ENCODE results near the gene HOXB5. TPM values are rescaled to one million over a fixed set of nuclear protein-coding genes. Genes with fewer than 3 reads are reported as not detected.

HOXB5 gene
- total RNA-seq, 1 donor from 2014 or later: 0.59 TPM

DNA sequence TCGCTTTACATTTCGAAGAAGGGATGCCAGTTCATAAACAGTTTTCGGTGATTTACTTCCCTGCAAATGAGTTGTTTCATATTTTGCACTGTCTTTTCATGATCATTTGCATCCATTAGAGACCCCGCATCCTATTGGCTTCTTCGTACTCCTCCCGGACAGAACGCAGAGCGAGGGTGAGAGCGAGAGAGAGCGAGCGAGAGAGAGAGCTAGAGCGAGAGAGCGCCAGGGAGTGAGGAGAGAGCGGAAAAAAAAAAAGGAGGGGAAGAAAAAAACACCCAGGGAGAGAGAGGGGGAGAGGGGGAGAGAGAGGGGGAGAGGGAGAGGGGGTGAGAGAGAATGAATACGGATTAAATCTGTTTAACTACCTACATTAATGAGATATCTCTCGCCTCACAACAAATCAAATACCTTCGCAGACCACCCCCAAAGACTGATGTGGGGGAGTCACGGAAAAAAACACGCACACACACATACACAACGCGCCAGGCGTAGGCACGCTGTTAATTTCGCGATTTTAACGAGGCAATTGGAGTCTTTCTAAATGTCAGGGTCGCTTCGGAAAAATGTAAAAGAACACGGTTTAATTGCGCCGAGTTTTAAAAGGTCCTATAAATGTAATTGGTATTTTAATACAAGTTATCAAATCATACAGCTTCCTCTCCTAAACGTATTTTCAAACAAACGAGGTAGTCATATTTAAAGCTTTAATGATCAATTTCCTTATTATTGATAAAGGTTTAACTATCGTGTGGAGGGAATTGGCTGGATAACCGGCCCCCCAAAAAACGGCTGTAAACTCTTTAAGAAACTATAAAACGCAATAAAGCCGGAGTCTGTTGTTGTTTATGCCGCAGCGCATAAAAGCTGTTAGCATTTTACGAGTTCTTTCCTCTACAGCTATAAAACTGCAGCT lies 21.7 kb upstream of the HOXB5 start, which contains the start of gene HOXB8:
HOXB8 (minus strand) TSS at position 246 of the 916 bp plus-strand sequence. CDS start 588 bp downstream, outside the sequence.
- DNase-seq (ENCODE audit: low spot score): no peak
- Mint-ChIP-seq H3K27ac (ENCODE audit: unreplicated experiment) (no peak within 1 kb of the TSS), H3K4me1 (ENCODE audit: unreplicated experiment) (peaks cover 34% of the 10 kb centered on the region), H3K9me3 (ENCODE audit: unreplicated experiment) (no peaks in the 10 kb centered on the region), H3K27me3 (ENCODE audit: unreplicated experiment) (peaks cover 34% of the 10 kb centered on the region), H3K4me3 (ENCODE audit: unreplicated experiment) (no peak within 1 kb of the TSS), H3K36me3 (ENCODE audit: low read depth, unreplicated experiment) (no peaks in the 10 kb centered on the region)
- TF ChIP-seq, protein P1, sequence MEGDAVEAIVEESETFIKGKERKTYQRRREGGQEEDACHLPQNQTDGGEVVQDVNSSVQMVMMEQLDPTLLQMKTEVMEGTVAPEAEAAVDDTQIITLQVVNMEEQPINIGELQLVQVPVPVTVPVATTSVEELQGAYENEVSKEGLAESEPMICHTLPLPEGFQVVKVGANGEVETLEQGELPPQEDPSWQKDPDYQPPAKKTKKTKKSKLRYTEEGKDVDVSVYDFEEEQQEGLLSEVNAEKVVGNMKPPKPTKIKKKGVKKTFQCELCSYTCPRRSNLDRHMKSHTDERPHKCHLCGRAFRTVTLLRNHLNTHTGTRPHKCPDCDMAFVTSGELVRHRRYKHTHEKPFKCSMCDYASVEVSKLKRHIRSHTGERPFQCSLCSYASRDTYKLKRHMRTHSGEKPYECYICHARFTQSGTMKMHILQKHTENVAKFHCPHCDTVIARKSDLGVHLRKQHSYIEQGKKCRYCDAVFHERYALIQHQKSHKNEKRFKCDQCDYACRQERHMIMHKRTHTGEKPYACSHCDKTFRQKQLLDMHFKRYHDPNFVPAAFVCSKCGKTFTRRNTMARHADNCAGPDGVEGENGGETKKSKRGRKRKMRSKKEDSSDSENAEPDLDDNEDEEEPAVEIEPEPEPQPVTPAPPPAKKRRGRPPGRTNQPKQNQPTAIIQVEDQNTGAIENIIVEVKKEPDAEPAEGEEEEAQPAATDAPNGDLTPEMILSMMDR (IDR thresholded peaks at IDR 0.05; ENCODE audit: unreplicated experiment): no peak

DNA sequence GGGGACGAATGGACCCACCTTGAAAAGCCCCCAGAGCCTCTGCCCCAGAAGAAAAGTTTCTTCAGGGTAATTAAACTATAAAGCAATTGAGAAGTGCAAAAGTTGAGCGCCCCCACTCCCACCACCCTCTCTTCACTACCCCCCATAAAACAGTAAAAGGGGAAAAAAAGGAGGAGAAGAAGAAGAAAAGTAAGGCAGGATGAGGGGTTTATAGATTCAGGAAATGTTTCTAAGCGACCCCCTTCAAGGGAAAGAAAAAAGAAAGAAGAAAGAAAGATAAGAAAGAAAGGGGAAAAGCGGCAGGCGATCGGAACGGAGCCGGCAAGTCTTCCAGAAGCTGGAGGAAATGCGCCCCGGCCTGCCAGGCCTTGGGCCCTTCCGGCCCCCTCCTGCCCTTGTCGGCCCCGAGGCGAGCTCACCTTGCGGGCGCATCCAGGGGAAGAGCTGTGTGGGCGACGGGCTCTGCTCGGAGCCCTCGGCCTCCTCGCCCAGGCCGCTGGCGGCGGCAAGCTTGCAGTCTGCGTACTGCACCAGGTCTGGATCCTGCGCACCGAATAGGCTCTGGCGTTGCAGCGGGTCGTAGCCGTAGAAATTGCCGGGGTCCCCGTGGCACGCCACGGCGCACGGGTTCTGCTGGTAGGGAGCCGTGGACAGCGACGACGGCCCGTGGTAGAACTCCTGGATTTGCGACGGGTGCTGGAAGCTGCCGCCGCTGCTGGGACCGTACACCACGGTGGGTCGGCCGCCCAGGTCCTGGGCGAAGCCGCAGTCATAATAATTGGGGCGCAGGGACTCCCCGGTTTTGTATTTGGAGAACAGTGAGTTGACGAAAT lies 20.5 kb upstream of the HOXB5 start:
- Mint-ChIP-seq H3K4me1 (ENCODE audit: unreplicated experiment) (peaks cover 30% of the 10 kb centered on the region), H3K27me3 (ENCODE audit: unreplicated experiment) (peaks cover 38% of the 10 kb centered on the region), H3K4me3 (ENCODE audit: unreplicated experiment) (peak overlapping the region; percentile 29), H3K9me3 (ENCODE audit: unreplicated experiment) (no peaks in the 10 kb centered on the region), H3K36me3 (ENCODE audit: low read depth, unreplicated experiment) (no peaks in the 10 kb centered on the region), H3K27ac (ENCODE audit: unreplicated experiment) (no peak overlapping the region)
- DNase-seq (ENCODE audit: low spot score): no peak
- TF ChIP-seq, protein P1 (IDR thresholded peaks at IDR 0.05; ENCODE audit: unreplicated experiment): no peak

DNA sequence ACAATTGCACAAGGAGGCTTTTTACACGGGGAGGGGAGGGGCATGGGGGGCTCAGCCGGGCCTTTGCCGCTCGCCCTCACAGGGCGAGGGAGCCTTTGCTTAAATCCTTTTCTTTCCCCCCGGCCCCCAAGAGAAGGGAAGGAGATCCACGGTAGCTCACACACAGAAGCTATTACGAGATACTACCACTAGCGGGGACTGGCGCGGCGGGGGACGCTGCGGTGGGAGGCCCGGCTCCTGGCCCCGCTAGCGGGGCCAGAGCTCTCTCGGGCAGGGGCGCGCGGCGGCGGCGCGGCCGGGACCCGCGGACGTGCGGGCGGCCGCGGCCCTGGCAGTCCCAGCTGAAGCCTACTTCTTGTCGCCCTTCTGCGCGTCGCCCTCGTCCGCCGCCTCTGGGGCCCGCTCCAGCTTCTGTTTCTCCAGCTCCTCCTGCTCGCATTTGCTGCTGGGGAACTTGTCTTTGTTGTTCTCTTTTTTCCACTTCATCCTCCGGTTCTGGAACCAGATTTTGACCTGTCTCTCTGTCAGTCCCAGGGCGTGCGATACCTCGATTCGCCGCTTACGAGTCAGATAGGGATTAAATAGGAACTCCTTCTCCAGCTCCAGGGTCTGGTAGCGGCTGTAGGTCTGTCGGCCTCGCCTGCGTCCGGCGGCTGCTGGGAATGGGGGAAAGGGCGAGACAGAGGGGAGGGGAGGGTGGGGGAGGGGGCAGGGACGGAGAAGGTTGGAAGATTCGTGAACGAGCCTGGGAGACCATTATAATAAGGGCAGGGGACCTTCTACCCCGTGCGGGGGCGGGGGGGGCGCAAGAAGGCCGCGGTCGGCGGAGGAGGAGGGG lies 19.5 kb upstream of the HOXB5 start:
- TF ChIP-seq, protein P1 (IDR thresholded peaks at IDR 0.05; ENCODE audit: unreplicated experiment): peak; percentile 27
- Mint-ChIP-seq H3K27ac (ENCODE audit: unreplicated experiment) (peak overlapping the region; percentile 16), H3K9me3 (ENCODE audit: unreplicated experiment) (no peaks in the 10 kb centered on the region), H3K36me3 (ENCODE audit: low read depth, unreplicated experiment) (no peaks in the 10 kb centered on the region), H3K4me1 (ENCODE audit: unreplicated experiment) (peaks cover 32% of the 10 kb centered on the region), H3K4me3 (ENCODE audit: unreplicated experiment) (peak overlapping the region; percentile 89), H3K27me3 (ENCODE audit: unreplicated experiment) (peaks cover 29% of the 10 kb centered on the region)
- DNase-seq (ENCODE audit: low spot score): no peak

DNA sequence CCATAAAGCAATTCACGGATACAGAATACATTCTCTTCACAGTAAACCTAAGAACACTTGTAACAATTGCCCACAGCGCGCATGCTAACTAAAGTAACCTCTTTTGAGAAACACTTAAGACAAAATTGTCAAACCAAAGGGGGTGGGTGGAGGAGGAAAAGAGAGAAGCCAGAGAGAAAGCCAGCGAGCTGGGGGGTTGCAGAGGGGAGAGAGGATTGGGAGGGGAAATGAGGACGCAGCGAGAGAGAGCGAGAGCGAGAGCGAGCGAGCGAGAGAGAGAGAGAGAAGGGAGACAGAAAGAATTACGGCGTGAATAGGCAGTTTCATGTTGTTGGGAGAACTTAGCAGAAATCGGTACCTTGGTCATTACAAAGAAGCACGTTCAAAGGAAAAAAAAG lies 18.9 kb upstream of the HOXB5 start:
- Mint-ChIP-seq H3K27ac (ENCODE audit: unreplicated experiment) (peak overlapping the region; percentile 16), H3K36me3 (ENCODE audit: low read depth, unreplicated experiment) (no peaks in the 10 kb centered on the region), H3K27me3 (ENCODE audit: unreplicated experiment) (peaks cover 33% of the 10 kb centered on the region), H3K9me3 (ENCODE audit: unreplicated experiment) (no peaks in the 10 kb centered on the region), H3K4me1 (ENCODE audit: unreplicated experiment) (peaks cover 36% of the 10 kb centered on the region), H3K4me3 (ENCODE audit: unreplicated experiment) (peak overlapping the region; percentile 85)
- DNase-seq (ENCODE audit: low spot score): no peak
- TF ChIP-seq, protein P1 (IDR thresholded peaks at IDR 0.05; ENCODE audit: unreplicated experiment): no peak
